Left lung (tissue), 10 donors: ENCODE data around the gene MBP. TPM values are rescaled to one million over a fixed set of nuclear protein-coding genes. Genes with fewer than 3 reads are reported as not detected.
"Not testable (repeated sequence)": the region's sequence is repeated elsewhere in the genome, so short reads cannot be mapped to it uniquely, and the experiment has no call there.

ENCODE experiments used
- ATAC-seq: fragments of 200-7000 bp; cut with Tn5 transposase; one replicate; pipeline ENCODE4 v1.9.1; 2020; ENCODE audit warnings: moderate library complexity
- DNase-seq, 4 donors: peaks; one replicate each; pipeline ENCODE4 v3.0.0-alpha.2; 2013 to 2020
- H3K27ac ChIP-seq, 2 donors: fragments of 200-600 bp; sonication (generic) in 1 of 2; one replicate each; pipeline versions ENCODE4 v1.5.0 to v1.8.0; 2020 to 2021
- H3K27me3 ChIP-seq, 2 donors: fragments of 200-600 bp; sonication (generic) in 1 of 2; one replicate each; pipeline versions ENCODE4 v1.5.0 to v1.8.0; 2020 to 2021
- H3K36me3 ChIP-seq, 2 donors: fragments of 200-600 bp; sonication (generic) in 1 of 2; one replicate each; pipeline versions ENCODE4 v1.5.0 to v1.8.0; 2020 to 2021
- H3K4me1 ChIP-seq, 2 donors: fragments of 200-600 bp; one replicate each; pipeline ENCODE4 v1.8.0; 2021
- H3K4me3 ChIP-seq, 2 donors: fragments of 200-600 bp; sonication (generic) in 1 of 2; one replicate each; pipeline versions ENCODE4 v1.5.0 to v1.8.0; 2020 to 2021; ENCODE audit warnings: mild to moderate bottlenecking in 1 of 2
- H3K9me3 ChIP-seq, 2 donors: fragments of 200-600 bp; sonication (generic) in 1 of 2; one replicate each; pipeline versions ENCODE4 v1.5.0 to v1.8.0; 2020 to 2021
- CTCF ChIP-seq, 2 donors: fragments of 200-600 bp; sonication (generic) in 1 of 2; IDR thresholded peaks; one replicate each; pipeline versions ENCODE4 v1.5.0 to v1.8.0; 2021; ENCODE audit warnings: antibody characterized with exemption in 2 of 2
- intact Hi-C, 2 donors: fragments of 100-400 bp; cut with DNase I; formaldehyde crosslinking; loops; one replicate each; pipeline versions ENCODE4 v1.11.2 to v1.14.2; 2022
- polyA plus RNA-seq, 6 donors: library from polyadenylated mRNA; unstranded; fragments of 120-200 nt; gene quantifications; one replicate each; pipeline ENCODE4 v1.2.1, GENCODE V29; 2013; ENCODE audit not compliant: insufficient read length in 6 of 6
- total RNA-seq, 2 donors: library from RNA; stranded (reverse); fragmentation: NEBNext Ultra II Directional; extraction: Animal tissue kit (Norgen Biotek cat#: 25700); gene quantifications; one replicate each; pipeline ENCODE4 v1.2.1, GENCODE V29; 2021
- donor health status: DM: no; HTN: yes; CAD: no.
- donor health status: DM: no; HTN: no; CAD: no.

The MBP gene
- total and polyA plus RNA-seq, 8 donors = 8.8 to 56.7 (median 10.8) TPM

GRCh38 chr18:77021075-77021474 is 111.5 kb downstream of the MBP start:
- no peak for TF ChIP-seq CTCF (IDR thresholded peaks at IDR 0.05)

GRCh38 chr18:77020561-77020960 is 112.0 kb downstream of the MBP start:
- no peak for ATAC-seq
- Histone ChIP-seq H3K27me3 (no peaks in the 10 kb centered on the region), H3K4me3 (no peak overlapping the region), H3K27ac (no peak overlapping the region), H3K4me1 (peaks cover 0 to 11% of the 10 kb centered on the region in 2 donors), H3K36me3 (peaks cover 0 to 47% of the 10 kb centered on the region in 2 donors), H3K9me3 (no peaks in the 10 kb centered on the region)
- intact Hi-C loops = no loop called here
- TF ChIP-seq CTCF (IDR thresholded peaks at IDR 0.05) = no peak
- no peak for DNase-seq

More at GRCh38 chr18:77021075-77021474, 111.5 kb downstream of the MBP start:
- Histone ChIP-seq H3K27ac (no peak overlapping the region), H3K4me1 (peaks cover 0 to 6% of the 10 kb centered on the region in 2 donors), H3K27me3 (no peaks in the 10 kb centered on the region), H3K36me3 (peaks cover 0 to 49% of the 10 kb centered on the region in 2 donors), H3K9me3 (no peaks in the 10 kb centered on the region), H3K4me3 (no peak overlapping the region)
- intact Hi-C loops = no loop called here
- DNase-seq (no peak), ATAC-seq (no peak)

- TF ChIP-seq CTCF (IDR thresholded peaks at IDR 0.05) = no peak
- no peak overlapping the region for H3K4me3 ChIP-seq
- DNase-seq = no peak
- intact Hi-C loops = no loop called here
- H3K27me3 ChIP-seq = no peaks in the 10 kb centered on the region
- peaks cover 0 to 39% of the 10 kb centered on the region in 2 donors for H3K36me3 ChIP-seq
- no peak for ATAC-seq
- no peak overlapping the region for H3K27ac ChIP-seq
- H3K4me1 ChIP-seq = peaks cover 0 to 20% of the 10 kb centered on the region in 2 donors
- H3K9me3 ChIP-seq = no peaks in the 10 kb centered on the region
Observed at GRCh38 chr18:77019641-77020040, 112.9 kb downstream of the MBP start.

- H3K4me3 ChIP-seq, H3K9me3 ChIP-seq, DNase-seq, H3K27ac ChIP-seq, H3K27me3 ChIP-seq, ATAC-seq, intact Hi-C loops: not testable (repeated sequence)
- peaks cover 0 to 34% of the 10 kb centered on the region in 2 donors for H3K36me3 ChIP-seq
- H3K4me1 ChIP-seq = peaks cover 0 to 30% of the 10 kb centered on the region in 2 donors
Observed at GRCh38 chr18:77018650-77019049, 113.9 kb downstream of the MBP start.

GRCh38 chr18:77017355-77017754 is 115.2 kb downstream of the MBP start:
- Histone ChIP-seq H3K27me3 (no peaks in the 10 kb centered on the region), H3K4me1 (peaks cover 0 to 43% of the 10 kb centered on the region in 2 donors), H3K27ac (no peak overlapping the region), H3K9me3 (no peaks in the 10 kb centered on the region), H3K4me3 (no peak overlapping the region), H3K36me3 (peaks cover 0 to 32% of the 10 kb centered on the region in 2 donors)
- DNase-seq (no peak), ATAC-seq (no peak)
- intact Hi-C loops = no loop called here
- TF ChIP-seq CTCF (IDR thresholded peaks at IDR 0.05) = no peak

- H3K27ac ChIP-seq = no peak overlapping the region
- peaks cover 0 to 28% of the 10 kb centered on the region in 2 donors for H3K36me3 ChIP-seq
Observed at GRCh38 chr18:77016936-77017335, 115.6 kb downstream of the MBP start.

More at GRCh38 chr18:77016936-77017335, 115.6 kb downstream of the MBP start:
- Histone ChIP-seq H3K4me1 (peaks cover 0 to 44% of the 10 kb centered on the region in 2 donors), H3K9me3 (no peaks in the 10 kb centered on the region), H3K27me3 (no peaks in the 10 kb centered on the region), H3K4me3 (no peak overlapping the region)
- ATAC-seq (no peak), DNase-seq (no peak)
- no peak for TF ChIP-seq CTCF (IDR thresholded peaks at IDR 0.05)
- intact Hi-C loops = no loop called here
